Activated naive CD8-positive, alpha-beta T cell treated with anti-CD3 and anti-CD28 coated beads, Interleukin-2, amount 50 U/mL, for 24 hours (primary cell): ENCODE results near the gene CDH4.

Source experiments
- ATAC-seq: fragments of 150-1000 bp; cut with Tn5 transposase; one replicate; pipeline ENCODE4 v1.10.0; 2021
- DNase-seq: peaks from one replicate; pipeline ENCODE4 v3.0.0; 2021
- H3K27ac Mint-ChIP-seq: one replicate; pipeline ENCODE4 v1.8.0; 2021; ENCODE audit warnings: mild to moderate bottlenecking, mixed read lengths
- H3K27me3 Mint-ChIP-seq: one replicate; pipeline ENCODE4 v1.8.0; 2021; ENCODE audit warnings: mixed read lengths
- H3K36me3 Mint-ChIP-seq: one replicate; pipeline ENCODE4 v1.8.0; 2021; ENCODE audit warnings: low read depth, mixed read lengths
- H3K4me1 Mint-ChIP-seq: one replicate; pipeline ENCODE4 v1.8.0; 2021; ENCODE audit warnings: mixed read lengths
- H3K4me3 Mint-ChIP-seq: one replicate; pipeline ENCODE4 v1.8.0; 2021; ENCODE audit warnings: mild to moderate bottlenecking, moderate library complexity, mixed read lengths
- H3K9me3 Mint-ChIP-seq: one replicate; pipeline ENCODE4 v1.8.0; 2021; ENCODE audit warnings: mixed read lengths

Gene CDH4

DNA sequence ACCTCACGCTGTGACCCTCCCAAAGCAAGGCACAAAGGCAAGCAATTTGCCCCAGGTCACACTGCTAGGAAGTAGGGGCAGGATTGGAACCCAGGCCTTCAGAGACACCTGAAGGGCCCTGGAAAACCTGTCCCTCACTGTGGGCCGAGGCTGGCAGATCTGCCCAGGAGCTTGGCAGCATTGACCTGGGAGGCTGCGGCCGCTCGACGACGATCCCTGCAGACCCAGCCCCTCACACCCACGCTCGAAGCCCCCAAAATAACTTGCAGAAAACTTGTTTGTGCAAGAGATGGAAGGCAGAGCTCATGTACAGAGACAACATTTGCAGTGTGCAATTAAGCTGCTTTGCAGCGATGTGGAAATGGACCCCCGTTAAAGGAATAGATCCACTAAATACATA, 562.2 kb downstream of the CDH4 start:
- Mint-ChIP-seq H3K27me3 (no peaks in the 10 kb centered on the region), H3K4me3 (no peak overlapping the region), H3K9me3 (no peaks in the 10 kb centered on the region), H3K4me1 (no peaks in the 10 kb centered on the region), H3K36me3 (no peaks in the 10 kb centered on the region), H3K27ac (no peak overlapping the region)
- DNase-seq, result no peak
- ATAC-seq, result no peak

DNA sequence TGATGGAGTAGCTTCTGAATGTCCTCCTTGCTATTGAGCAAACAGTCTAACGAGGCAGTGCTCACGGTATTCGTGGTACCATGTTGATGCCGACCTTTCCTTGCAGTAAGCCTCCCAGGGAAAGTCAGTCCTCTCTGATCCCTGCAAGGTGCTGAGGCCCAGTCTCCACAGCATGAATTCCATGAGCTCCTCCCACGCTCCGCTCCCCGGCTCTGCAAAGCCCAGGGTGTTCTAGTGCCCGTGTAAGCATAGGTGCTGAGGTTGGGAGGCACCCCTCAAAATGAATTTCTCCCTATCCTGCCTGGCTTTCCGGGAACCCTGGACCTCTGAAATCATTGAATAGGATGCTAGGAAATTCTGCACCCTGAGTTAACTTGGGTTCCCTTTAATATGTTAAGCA, 562.7 kb downstream of the CDH4 start:
- Mint-ChIP-seq H3K4me3 (no peak overlapping the region), H3K27ac (no peak overlapping the region), H3K27me3 (no peaks in the 10 kb centered on the region), H3K36me3 (no peaks in the 10 kb centered on the region), H3K4me1 (no peaks in the 10 kb centered on the region), H3K9me3 (no peaks in the 10 kb centered on the region)
- ATAC-seq (no peak), DNase-seq (no peak)

DNA sequence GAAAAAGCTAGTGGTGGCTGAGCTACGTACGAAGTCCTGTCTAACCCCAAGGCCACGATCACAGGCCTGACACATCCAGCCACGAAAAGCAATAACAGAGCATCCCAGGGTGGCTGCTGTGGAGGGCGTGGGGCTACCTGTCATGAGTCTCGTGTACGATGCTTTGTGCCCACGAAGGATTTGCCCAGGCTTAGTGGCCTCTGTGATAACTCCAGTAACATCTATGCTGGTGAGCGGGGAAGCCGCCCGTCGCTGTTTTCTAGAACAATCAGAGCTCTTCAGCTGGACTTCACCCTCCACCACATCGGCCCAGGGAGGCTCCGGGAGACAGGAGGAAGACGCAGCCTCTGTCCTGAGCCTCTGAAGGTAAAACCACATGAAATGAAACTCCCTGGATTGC, 563.1 kb downstream of the CDH4 start:
- no peak for ATAC-seq
- Mint-ChIP-seq H3K4me3 (no peak overlapping the region), H3K4me1 (no peaks in the 10 kb centered on the region), H3K27ac (no peak overlapping the region), H3K9me3 (no peaks in the 10 kb centered on the region), H3K27me3 (no peaks in the 10 kb centered on the region), H3K36me3 (no peaks in the 10 kb centered on the region)
- no peak for DNase-seq

DNA sequence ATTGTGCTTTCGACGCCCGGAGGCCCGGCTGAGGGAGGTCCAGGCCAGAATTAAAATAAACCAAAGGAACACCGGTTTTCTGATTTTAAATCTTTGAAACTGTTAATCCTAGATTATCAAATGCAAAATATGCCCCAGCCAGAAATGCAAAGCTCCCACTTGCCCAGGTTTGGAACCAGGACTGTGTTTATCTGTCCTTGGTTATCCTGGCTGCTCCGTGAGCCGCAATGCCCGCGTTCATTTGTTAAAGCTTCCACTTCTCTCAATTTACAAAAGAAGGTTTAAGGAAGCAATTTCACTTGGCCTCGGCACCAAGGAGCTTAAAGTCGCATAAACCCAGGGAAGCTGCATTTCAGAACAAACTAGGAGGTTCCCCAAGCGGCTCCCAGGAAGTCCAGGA, 563.6 kb downstream of the CDH4 start:
- Mint-ChIP-seq H3K9me3 (no peaks in the 10 kb centered on the region), H3K27me3 (no peaks in the 10 kb centered on the region)
- no peak for ATAC-seq

DNA sequence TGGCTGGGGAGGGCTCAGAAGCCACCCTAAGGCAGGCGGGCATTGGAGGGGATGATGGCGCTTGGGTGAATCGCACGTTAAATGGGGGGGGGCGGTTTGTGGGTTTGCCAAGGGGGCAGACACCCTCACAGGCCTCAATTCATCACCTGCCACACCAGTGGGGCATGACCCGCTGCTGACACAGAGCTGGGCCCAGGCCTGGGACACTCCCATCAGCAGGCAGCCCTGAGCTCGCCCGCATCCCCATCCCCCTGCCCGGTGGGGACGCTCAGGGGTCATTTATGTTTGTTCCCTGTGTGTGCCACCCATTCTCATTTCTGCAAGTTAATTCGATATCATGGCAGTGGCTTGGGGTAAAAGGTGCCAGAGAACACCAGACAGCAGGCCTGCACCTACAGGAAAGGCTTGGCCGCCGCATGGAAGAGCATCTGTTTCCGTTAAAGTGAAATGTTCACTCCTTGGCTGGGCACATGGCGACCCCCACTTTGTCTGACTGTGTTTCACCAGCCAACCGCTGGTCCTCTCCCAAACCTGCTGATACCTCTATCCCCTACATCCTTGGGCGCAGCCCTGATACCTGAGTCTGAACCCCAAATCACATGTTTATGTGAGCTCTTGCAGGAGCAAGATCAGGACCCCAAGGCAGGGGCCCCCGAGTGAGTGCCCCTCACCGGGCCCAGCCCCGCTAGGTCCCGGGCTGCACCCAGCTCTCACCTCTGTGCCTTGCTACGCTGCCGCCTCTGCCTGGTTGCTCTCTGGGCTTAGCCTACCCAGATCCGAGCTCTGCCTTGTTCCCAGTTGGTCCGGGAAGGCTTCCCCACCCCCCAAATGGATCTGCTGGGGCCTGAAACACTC, 564.8 kb downstream of the CDH4 start:
- Mint-ChIP-seq H3K27me3 (no peaks in the 10 kb centered on the region), H3K4me1 (no peaks in the 10 kb centered on the region), H3K4me3 (no peak overlapping the region), H3K36me3 (no peaks in the 10 kb centered on the region), H3K9me3 (no peaks in the 10 kb centered on the region), H3K27ac (no peak overlapping the region)
- ATAC-seq (no peak), DNase-seq (no peak)

More for the DNA sequence above, 563.6 kb downstream of the CDH4 start:
- no peak overlapping the region for H3K4me3 Mint-ChIP-seq
- DNase-seq, result no peak
- no peak overlapping the region for H3K27ac Mint-ChIP-seq
- H3K36me3 Mint-ChIP-seq, result no peaks in the 10 kb centered on the region
- H3K4me1 Mint-ChIP-seq, result no peaks in the 10 kb centered on the region

DNA sequence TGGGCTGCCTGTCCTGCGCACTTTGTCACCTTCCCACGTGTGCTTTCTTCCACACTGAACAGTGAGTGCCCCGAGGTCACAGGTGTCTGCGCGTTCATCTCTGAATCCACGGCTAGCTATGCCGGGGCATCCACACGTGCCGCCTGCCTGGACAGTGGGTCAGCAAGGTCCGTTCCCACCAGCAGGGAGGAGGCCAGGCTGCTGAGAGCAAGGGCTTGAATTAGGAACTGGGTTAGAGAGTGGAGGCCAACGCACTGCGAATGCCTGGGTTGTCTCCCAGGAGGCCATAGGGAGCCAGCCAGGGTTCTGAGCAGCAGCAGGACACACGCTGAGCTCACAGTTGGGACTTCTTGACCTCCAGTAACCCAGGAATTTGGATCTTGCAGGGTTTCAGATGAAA, 565.5 kb downstream of the CDH4 start:
- Mint-ChIP-seq H3K27me3 (no peaks in the 10 kb centered on the region), H3K4me3 (no peak overlapping the region), H3K36me3 (no peaks in the 10 kb centered on the region), H3K4me1 (no peaks in the 10 kb centered on the region), H3K27ac (no peak overlapping the region), H3K9me3 (no peaks in the 10 kb centered on the region)
- DNase-seq (no peak), ATAC-seq (no peak)

DNA sequence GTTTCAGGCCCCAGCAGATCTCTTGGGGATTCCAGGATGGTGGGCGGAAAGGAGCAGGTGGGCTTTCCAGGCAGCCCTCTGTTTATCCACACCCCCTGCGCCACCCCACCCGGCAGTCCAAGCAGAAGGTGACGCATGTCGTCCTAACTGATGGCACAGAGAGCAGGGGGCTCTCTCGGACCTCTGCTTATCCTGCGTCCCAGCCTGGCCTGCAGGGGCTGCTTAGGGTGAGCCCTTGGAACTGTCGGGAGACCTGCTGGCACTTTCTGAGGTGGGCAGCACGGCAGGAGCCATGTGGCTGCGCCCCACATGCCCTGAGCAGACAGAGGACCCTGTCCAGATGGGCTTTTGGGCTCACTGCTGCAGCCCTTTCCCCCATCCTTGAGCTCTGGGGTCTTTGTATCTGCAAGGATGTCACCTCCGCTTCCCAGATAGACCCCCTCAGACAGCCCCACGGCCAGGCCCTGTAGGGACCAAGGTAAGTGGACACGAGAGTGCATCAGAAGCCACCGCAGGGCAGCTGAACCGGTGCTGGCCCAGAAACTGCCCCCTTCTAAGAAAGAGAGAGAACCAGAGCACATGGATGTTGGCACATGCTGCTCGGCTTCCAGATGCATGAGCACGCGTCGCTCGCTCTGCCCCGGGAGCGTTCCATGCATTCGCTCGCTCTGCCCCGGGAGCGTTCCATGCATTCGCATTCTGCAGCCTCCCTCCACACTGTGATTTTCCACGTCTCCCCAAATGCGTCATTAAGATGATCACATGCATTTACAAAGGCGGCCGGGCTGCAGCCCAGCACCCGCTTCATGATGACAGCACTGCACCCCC, 566.9 kb downstream of the CDH4 start:
- no peaks in the 10 kb centered on the region for H3K4me1 Mint-ChIP-seq
- no peak for ATAC-seq

DNA sequence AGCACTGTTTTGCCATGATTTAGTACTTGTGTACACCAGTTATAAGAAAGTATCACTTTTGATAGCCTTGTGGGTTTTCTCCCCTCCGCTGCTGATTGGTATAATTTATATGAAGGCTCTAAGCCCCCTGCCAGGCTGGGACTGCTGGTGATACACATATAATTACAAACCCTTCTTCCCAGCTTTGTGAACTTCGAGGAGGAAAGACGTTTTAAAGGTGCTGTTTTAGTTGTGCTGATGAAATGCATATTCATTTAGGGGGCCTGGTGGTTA, 567.4 kb downstream of the CDH4 start:
- ATAC-seq (no peak), DNase-seq (no peak)
- Mint-ChIP-seq H3K27me3 (no peaks in the 10 kb centered on the region), H3K4me1 (no peaks in the 10 kb centered on the region), H3K4me3 (no peak overlapping the region), H3K9me3 (peaks cover 5% of the 10 kb centered on the region), H3K27ac (no peak overlapping the region), H3K36me3 (no peaks in the 10 kb centered on the region)

More for the DNA sequence above, 566.9 kb downstream of the CDH4 start:
- H3K27me3 Mint-ChIP-seq, result no peaks in the 10 kb centered on the region
- H3K9me3 Mint-ChIP-seq, result peaks cover 5% of the 10 kb centered on the region
- H3K27ac Mint-ChIP-seq, result no peak overlapping the region
- no peaks in the 10 kb centered on the region for H3K36me3 Mint-ChIP-seq
- no peak for DNase-seq
- H3K4me3 Mint-ChIP-seq, result no peak overlapping the region

DNA sequence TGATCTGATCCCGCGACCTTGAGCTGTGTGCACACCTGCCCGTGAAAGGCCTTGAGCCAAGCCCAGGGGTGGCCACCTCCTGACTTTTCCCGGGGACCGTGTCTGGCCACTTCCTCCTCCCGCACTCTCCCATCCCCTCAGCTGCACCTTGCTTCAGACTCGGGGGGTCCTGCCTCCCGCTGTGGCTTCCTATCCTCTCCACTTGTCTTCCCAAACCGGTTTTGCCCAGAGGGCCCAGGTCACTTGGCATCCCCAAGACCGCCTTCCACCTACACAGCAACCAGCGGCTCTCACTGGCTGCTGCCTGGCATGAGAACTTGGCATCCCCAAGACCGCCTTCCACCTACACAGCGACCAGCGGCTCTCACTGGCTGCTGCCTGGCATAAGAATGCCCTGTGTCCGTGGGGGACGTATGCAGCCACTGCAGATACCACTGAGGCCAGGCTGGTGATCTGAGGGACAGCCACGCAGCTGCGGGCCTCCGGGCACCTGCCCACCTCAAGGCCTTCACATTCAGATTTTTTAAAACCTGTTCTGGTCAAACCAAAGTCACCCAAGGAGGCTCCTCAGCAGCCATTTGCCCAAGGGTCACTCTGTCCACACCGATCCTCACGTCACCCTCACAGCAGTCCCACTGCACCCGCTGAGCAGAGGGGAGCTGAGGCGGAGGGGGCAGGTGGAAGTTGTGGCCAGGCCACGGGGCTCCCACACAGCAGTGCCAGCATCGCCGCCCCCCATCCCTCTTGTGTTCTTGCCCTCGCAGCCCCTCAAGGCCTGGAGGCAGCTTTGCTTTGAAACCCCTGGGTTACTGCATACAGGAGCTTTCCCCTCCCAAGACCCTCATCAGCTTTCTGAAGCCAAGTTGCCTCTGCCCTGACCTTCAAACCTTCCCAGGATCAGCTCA, 568.1 kb downstream of the CDH4 start:
- Mint-ChIP-seq H3K9me3 (peaks cover 5% of the 10 kb centered on the region), H3K4me1 (no peaks in the 10 kb centered on the region), H3K27ac (no peak overlapping the region), H3K4me3 (no peak overlapping the region), H3K27me3 (no peaks in the 10 kb centered on the region), H3K36me3 (no peaks in the 10 kb centered on the region)
- ATAC-seq, result no peak
- DNase-seq, result no peak

DNA sequence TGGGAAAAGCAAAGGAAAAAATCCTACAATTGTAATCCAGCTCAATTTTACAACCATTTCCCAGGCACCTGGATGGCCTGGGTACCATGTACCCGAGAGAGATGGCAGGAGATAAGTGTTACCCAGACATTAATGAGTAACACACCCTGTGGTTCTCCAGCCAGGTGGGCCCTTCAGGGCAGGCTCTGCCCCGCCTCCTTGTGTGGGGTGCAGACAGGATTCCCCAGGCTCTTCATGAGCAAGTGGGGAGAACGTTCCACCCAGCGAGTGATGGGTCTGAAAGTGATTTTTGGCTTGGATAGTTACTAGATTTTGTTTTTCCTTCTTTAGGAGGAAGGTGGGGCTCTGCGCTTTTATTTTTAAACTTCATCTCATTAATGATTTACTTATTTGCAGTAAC, 569.7 kb downstream of the CDH4 start:
- H3K36me3 Mint-ChIP-seq, result no peaks in the 10 kb centered on the region
- no peak overlapping the region for H3K4me3 Mint-ChIP-seq
- no peak overlapping the region for H3K27ac Mint-ChIP-seq
- ATAC-seq (no peak), DNase-seq (no peak)
- no peaks in the 10 kb centered on the region for H3K4me1 Mint-ChIP-seq
- H3K27me3 Mint-ChIP-seq, result no peaks in the 10 kb centered on the region
- peaks cover 5% of the 10 kb centered on the region for H3K9me3 Mint-ChIP-seq

DNA sequence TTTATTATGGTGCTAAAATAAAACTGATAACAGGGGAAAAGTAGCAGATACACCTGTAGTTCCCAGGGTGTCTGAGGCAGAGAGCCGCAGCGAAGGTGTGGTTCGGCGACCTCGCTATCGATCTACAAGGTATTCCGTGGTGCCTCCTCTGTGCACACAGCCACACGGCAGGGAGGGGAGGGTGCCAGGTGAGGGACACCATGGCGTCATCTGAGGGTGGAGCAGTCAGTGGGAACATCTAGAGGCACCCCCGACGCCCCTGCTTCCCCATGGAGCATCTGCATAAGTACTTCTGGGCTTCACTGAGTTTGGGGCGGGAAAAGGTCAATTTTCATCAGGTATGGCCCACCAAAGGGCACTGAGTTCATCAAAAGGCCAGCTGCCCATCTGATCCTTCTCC, 570.3 kb downstream of the CDH4 start:
- no peaks in the 10 kb centered on the region for H3K27me3 Mint-ChIP-seq
- H3K27ac Mint-ChIP-seq, result no peak overlapping the region
- DNase-seq (no peak), ATAC-seq (no peak)
- no peaks in the 10 kb centered on the region for H3K4me1 Mint-ChIP-seq
- H3K9me3 Mint-ChIP-seq, result peaks cover 5% of the 10 kb centered on the region
- no peak overlapping the region for H3K4me3 Mint-ChIP-seq
- no peaks in the 10 kb centered on the region for H3K36me3 Mint-ChIP-seq

DNA sequence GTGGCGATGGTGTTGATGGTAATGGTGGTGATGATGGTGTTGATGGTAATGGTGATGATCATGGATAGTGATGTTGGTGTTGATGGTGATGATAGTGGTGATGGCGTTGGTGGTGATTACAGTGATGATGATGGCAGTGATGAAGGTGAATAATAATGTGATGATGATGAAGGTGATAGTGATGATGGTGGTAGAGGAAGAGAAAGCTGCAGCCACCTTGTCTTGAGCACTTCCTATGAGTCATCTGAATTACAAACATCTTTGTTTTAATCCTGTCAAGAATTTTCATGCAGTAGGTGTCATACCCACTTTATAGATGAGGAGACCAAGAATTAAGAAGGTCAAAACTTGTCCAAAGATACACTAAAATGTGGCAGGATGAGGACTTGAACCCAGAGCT, 571.2 kb downstream of the CDH4 start:
- Mint-ChIP-seq H3K4me3 (no peak overlapping the region), H3K9me3 (peaks cover 5% of the 10 kb centered on the region), H3K27me3 (no peaks in the 10 kb centered on the region), H3K27ac (no peak overlapping the region), H3K36me3 (no peaks in the 10 kb centered on the region), H3K4me1 (no peaks in the 10 kb centered on the region)
- ATAC-seq, result no peak
- no peak for DNase-seq

DNA sequence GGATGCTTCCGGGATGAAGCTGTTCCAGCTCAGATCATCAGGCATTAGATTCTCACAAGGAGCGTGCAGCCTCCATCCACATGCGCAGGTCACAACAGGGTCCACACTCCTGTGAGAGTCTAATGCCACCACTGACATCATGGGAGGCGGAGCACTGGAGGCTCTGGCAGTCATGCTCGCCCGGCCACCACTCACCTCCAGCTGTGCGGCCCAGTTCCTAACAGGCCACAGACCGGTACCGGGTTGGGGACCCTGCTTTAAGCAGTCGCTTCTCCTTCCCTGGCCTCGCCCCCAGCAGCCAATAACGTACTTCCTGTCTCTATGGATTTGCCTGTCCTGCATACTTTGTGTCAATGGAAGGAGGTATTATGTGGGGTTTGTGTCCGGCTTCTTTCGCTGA, 576.8 kb downstream of the CDH4 start:
- DNase-seq (no peak), ATAC-seq (no peak)
- Mint-ChIP-seq H3K9me3 (no peaks in the 10 kb centered on the region), H3K4me3 (no peak overlapping the region), H3K4me1 (no peaks in the 10 kb centered on the region), H3K36me3 (no peaks in the 10 kb centered on the region), H3K27me3 (peaks cover 4% of the 10 kb centered on the region), H3K27ac (no peak overlapping the region)

DNA sequence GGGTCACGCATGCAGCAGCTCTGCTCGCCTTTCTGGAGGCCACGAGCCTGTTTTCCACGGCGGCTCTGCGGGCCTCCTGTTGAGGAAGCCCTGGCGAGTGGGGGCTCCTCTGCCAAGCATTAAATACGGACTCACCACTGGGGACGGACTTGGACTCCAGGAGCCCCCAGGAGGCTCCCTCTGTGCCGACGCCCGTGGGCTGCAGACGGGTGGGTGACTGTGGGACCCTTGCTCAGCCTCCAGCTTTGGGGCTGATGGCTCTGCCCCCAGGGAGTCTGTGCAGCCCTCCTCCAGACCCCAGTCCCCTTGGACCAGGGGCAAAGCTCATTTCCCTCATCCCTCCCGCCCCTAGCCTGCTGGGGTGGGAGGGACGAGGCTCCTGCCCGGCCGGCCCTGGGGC, 577.5 kb downstream of the CDH4 start:
- DNase-seq (no peak), ATAC-seq (no peak)
- Mint-ChIP-seq H3K27me3 (peaks cover 4% of the 10 kb centered on the region), H3K36me3 (no peaks in the 10 kb centered on the region), H3K9me3 (no peaks in the 10 kb centered on the region), H3K4me1 (no peaks in the 10 kb centered on the region), H3K27ac (no peak overlapping the region), H3K4me3 (no peak overlapping the region)
